ENCODE measurements around the gene FAXC.

DNA sequence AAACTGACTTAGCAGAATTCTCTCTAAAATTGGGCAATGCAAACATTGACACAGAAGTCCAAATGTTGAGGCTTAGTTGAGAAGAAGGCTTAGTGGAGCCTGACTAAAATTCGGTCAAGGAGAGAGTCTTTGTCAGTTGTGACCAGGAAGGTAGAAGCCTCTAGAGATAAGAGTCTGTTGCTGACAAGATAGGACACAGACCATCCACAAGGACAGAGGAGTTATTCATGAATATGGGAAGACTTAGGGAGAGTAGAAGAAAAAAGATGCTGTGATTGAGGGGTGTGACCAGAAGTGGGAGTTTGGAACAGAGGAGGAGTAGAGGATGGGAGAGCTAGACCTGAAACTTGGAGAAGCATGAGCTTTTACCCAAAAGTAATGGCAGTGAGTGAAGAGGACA is 7.2 kb upstream of the FAXC start:
- TF ChIP-seq, protein P1, sequence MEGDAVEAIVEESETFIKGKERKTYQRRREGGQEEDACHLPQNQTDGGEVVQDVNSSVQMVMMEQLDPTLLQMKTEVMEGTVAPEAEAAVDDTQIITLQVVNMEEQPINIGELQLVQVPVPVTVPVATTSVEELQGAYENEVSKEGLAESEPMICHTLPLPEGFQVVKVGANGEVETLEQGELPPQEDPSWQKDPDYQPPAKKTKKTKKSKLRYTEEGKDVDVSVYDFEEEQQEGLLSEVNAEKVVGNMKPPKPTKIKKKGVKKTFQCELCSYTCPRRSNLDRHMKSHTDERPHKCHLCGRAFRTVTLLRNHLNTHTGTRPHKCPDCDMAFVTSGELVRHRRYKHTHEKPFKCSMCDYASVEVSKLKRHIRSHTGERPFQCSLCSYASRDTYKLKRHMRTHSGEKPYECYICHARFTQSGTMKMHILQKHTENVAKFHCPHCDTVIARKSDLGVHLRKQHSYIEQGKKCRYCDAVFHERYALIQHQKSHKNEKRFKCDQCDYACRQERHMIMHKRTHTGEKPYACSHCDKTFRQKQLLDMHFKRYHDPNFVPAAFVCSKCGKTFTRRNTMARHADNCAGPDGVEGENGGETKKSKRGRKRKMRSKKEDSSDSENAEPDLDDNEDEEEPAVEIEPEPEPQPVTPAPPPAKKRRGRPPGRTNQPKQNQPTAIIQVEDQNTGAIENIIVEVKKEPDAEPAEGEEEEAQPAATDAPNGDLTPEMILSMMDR (IDR thresholded peaks at IDR 0.05), result no peak
- TF ChIP-seq POLR2A (IDR thresholded peaks at IDR 0.05) (no peak), POLR2AphosphoS5 (IDR thresholded peaks at IDR 0.05) (no peak), EP300 (IDR thresholded peaks at IDR 0.05) (no peak)

Measured in suprapubic skin (tissue), 4 donors.